ENCODE measurements around the gene PLBD2. TPM values are rescaled to one million over a fixed set of nuclear protein-coding genes. Genes with fewer than 3 reads are reported as not detected.
A peak's percentile ranks its signal among the peaks of the same experiment; 100 is the strongest.

PLBD2 gene
- 10 to 100 TPM in 3 of 5 donors, 1 to 10 TPM in 2; 2.7 to 32.4 (median 18.1) TPM for total RNA-seq
- polyA plus RNA-seq = 1 to 10 TPM; 5.2 to 8.2 (median 8.2) TPM
- long read RNA-seq, donor 1, full-length matches to known transcripts = 1 of 1 reads
- long read RNA-seq, donor 1, partial matches to known transcripts = 0 of 1 reads
- long read RNA-seq, donor 1, other reads (novel, unspliced or antisense) = 0 of 1 reads
- long read RNA-seq, donor 2, full-length matches to known transcripts = 3 of 3 reads
- long read RNA-seq, donor 2, partial matches to known transcripts = 0 of 3 reads
- long read RNA-seq, donor 2, other reads (novel, unspliced or antisense) = 0 of 3 reads
- long read RNA-seq, donor 3, full-length matches to known transcripts = 1 of 1 reads
- long read RNA-seq, donor 3, partial matches to known transcripts = 0 of 1 reads
- long read RNA-seq, donor 3, other reads (novel, unspliced or antisense) = 0 of 1 reads
- long read RNA-seq, donor 4 = 0 reads
- long read RNA-seq, donor 5, full-length matches to known transcripts = 2 of 2 reads
- long read RNA-seq, donor 5, partial matches to known transcripts = 0 of 2 reads
- long read RNA-seq, donor 5, other reads (novel, unspliced or antisense) = 0 of 2 reads
- long read RNA-seq, donor 6, full-length matches to known transcripts = 6 of 13 reads
- long read RNA-seq, donor 6, partial matches to known transcripts = 7 of 13 reads
- long read RNA-seq, donor 6, other reads (novel, unspliced or antisense) = 0 of 13 reads
- long read RNA-seq, donor 7 = 0 reads
- long read RNA-seq, donor 8, full-length matches to known transcripts = 1 of 1 reads
- long read RNA-seq, donor 8, partial matches to known transcripts = 0 of 1 reads
- long read RNA-seq, donor 8, other reads (novel, unspliced or antisense) = 0 of 1 reads
- long read RNA-seq, donor 9 = 0 reads
- long read RNA-seq, donor 10 = 0 reads

DNA sequence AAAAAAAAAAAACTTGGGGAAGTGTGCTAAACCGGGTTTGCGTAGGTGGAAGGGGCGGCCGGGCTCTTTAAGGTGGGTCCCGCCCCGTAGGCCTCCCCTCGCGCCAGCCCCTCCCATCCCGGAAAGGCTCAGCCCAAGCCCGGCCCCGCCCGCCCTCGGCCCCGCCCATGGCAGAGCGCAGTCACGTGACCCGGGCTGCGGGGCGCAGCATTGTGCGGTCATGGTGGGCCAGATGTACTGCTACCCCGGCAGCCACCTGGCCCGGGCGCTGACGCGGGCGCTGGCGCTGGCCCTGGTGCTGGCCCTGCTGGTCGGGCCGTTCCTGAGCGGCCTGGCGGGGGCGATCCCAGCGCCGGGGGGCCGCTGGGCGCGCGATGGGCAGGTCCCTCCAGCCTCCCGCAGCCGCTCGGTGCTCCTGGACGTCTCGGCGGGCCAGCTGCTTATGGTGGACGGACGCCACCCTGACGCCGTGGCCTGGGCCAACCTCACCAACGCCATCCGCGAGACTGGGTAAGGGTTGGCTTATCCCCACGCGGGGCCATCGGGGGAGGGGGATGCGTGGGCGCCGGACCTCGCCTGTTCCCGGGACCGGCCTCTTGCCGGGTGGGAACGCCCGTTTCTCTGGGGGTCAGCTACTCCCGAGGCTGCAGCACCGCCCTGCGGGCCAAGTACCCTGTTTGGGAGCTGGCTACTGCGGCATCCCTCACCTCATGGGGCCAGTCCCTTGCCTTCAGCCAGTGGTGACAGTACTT is at the start of gene PLBD2:
Gene PLBD2 (plus strand): TSS at position 207 of the 752 bp plus-strand sequence. CDS start 14 bp downstream, at position 221.
- H3K4me1 ChIP-seq = peaks cover 7 to 34% (median 19%) of the 10 kb centered on the region in 4 donors
- DNase-seq = peak; percentile 96 to 98
- WGBS, 5 donors = 0 to 1% (median 0%) methylated on average over 25 to 67 of the region's 67 CpGs
- H3K9me3 ChIP-seq = no peaks in the 10 kb centered on the region
- H3K4me3 ChIP-seq = peak within 1 kb of the TSS; percentile 77 to 92 (median 86)
- no peak for TF ChIP-seq CTCF (IDR thresholded peaks at IDR 0.05)
- TF ChIP-seq EP300 (IDR thresholded peaks at IDR 0.05) = no peak
- TF ChIP-seq POLR2A (IDR thresholded peaks at IDR 0.05) = no peak
- peak; percentile 53 to 89 (median 67) for TF ChIP-seq POLR2AphosphoS5 (IDR thresholded peaks at IDR 0.05)
- peak within 1 kb of the TSS; percentile 84 to 94 (median 88) for H3K27ac ChIP-seq
- peaks cover 0 to 5% (median 0%) of the 10 kb centered on the region in 4 donors for H3K36me3 ChIP-seq
- intact Hi-C loops (cut with DNase I; ENCODE audit: low total_unique reads) = no loop called here
- H3K27me3 ChIP-seq = no peaks in the 10 kb centered on the region

DNA sequence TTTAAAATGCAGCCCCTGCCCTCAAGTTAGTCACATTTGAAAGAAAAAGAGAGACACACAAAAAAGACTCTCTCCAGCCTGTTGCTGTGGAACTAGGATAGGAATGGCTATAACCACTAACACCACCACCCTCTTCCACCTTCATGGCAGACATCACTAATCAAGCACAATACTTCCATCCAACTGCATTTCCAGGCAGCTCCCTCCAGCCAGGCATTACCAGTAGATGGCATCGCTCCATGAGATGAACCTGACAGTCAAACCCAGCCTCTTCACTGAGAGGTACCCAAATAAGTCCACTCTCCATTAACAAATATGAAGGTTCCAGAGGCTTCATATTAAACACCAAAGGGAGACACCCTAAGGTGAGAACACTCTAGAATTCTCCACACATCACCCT is 47.9 kb upstream of the PLBD2 start:
- 96 to 100% (median 97%) methylated on average over 1 of the region's 1 CpG for WGBS, 5 donors

DNA sequence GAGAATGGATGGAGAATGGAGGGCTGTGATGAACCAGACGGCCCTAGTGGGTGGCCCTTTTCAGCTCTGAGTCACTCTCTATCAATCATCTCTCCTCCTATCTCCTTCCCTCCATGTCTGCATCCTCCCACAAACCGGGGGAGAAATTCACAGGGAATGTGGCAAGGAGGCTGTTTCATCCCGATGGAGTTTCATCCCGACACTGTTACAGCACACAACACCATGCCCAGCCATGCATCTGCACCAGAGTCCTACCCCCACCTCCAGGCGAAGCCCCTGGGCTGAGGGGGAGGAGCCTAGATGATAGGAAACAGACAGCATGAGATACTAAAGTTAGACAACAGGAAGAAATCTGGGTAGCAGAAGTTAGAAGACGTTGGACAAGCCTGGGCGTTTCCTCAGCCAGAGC is 44.3 kb upstream of the PLBD2 start:
- peaks cover 26 to 100% (median 98%) of the 10 kb centered on the region in 4 donors for H3K36me3 ChIP-seq
- intact Hi-C loops (cut with DNase I; ENCODE audit: low total_unique reads) = no loop called here
- no peak overlapping the region for H3K4me3 ChIP-seq
- no peaks in the 10 kb centered on the region for H3K4me1 ChIP-seq
- no peaks in the 10 kb centered on the region for H3K27me3 ChIP-seq
- no peaks in the 10 kb centered on the region for H3K9me3 ChIP-seq
- DNase-seq = no peak
- H3K27ac ChIP-seq = no peak overlapping the region
- TF ChIP-seq CTCF (IDR thresholded peaks at IDR 0.05) (no peak), POLR2AphosphoS5 (IDR thresholded peaks at IDR 0.05) (no peak), POLR2A (IDR thresholded peaks at IDR 0.05) (no peak), EP300 (IDR thresholded peaks at IDR 0.05) (no peak)
- WGBS, 5 donors = 67 to 79% (median 76%) methylated on average over 7 of the region's 7 CpGs

More for the DNA sequence above, 47.9 kb upstream of the PLBD2 start:
- TF ChIP-seq CTCF (IDR thresholded peaks at IDR 0.05) (no peak), POLR2A (IDR thresholded peaks at IDR 0.05) (no peak)
- no peaks in the 10 kb centered on the region for H3K9me3 ChIP-seq
- H3K4me1 ChIP-seq = no peaks in the 10 kb centered on the region
- DNase-seq = no peak
- H3K27ac ChIP-seq = no peak overlapping the region
- intact Hi-C loops (cut with DNase I; ENCODE audit: low total_unique reads) = no loop called here
- no peak overlapping the region for H3K4me3 ChIP-seq
- peaks cover 31 to 99% (median 97%) of the 10 kb centered on the region in 4 donors for H3K36me3 ChIP-seq
- H3K27me3 ChIP-seq = no peaks in the 10 kb centered on the region

GRCh38 chr12:113315358-113315757 is 43.0 kb upstream of the PLBD2 start:
- no peak for TF ChIP-seq CTCF (IDR thresholded peaks at IDR 0.05)
- no peak for TF ChIP-seq EP300 (IDR thresholded peaks at IDR 0.05)
- no peak for TF ChIP-seq POLR2A (IDR thresholded peaks at IDR 0.05)
- no peak for TF ChIP-seq POLR2AphosphoS5 (IDR thresholded peaks at IDR 0.05)
- WGBS, 5 donors = 73 to 88% (median 82%) methylated on average over 5 to 9 of the region's 9 CpGs
- Histone ChIP-seq H3K9me3 (no peaks in the 10 kb centered on the region), H3K4me3 (no peak overlapping the region), H3K36me3 (peaks cover 34 to 98% (median 98%) of the 10 kb centered on the region in 4 donors), H3K27ac (no peak overlapping the region), H3K27me3 (no peaks in the 10 kb centered on the region), H3K4me1 (no peaks in the 10 kb centered on the region)
- intact Hi-C loops (cut with DNase I; ENCODE audit: low total_unique reads) = no loop called here
- DNase-seq = no peak
